HG03108 (cell line): ENCODE results near the gene MFRP.

Experiments used
- ATAC-seq: cut with Tn5 transposase; IDR thresholded peaks from one replicate; pipeline ENCODE4 v1.9.1; 2021; ENCODE audit warnings: moderate library complexity; ENCODE audit not compliant: unreplicated experiment

Gene MFRP

DNA sequence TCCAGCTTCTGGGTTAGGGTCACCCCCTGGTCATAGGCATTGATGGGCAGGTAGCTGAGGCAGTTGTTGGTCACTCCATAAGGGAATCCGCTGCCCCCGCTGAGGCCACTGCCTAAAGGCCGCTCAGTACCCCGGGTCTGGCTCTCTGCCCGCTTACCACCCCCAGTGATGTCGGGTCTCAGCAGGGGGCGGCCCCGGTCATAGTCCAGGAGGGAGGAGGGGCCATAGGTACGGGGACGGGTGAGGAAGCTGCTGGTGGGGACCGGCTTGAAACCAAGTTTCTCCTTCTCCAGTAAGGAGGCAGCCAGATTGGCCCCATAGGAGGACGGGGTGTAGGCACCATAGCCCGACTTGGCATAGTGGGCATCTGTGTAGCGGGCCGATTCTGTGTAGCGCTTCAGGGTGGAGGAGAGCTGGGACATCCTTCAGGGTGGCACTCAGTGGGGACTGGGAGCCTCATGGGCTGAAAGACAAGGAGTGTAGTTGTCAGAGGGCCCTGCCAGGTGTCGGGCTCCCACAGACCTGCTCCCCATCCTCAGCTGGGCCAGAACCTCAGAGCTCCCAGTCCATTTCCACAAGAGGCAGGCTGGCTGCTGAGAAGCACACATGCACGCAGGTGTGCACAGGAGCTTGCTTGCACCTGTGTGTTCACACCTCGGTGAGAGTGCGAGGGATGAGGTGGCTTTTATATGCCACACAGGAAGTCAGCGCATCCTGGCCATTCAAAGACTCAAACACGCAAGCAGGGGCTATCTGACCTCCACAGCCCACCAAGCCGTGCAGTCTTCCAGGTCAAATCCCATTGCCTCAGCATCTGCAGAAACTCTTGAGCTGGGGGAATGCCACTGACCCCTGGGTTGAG, 26.8 kb upstream of the MFRP start:
- no peak for ATAC-seq

DNA sequence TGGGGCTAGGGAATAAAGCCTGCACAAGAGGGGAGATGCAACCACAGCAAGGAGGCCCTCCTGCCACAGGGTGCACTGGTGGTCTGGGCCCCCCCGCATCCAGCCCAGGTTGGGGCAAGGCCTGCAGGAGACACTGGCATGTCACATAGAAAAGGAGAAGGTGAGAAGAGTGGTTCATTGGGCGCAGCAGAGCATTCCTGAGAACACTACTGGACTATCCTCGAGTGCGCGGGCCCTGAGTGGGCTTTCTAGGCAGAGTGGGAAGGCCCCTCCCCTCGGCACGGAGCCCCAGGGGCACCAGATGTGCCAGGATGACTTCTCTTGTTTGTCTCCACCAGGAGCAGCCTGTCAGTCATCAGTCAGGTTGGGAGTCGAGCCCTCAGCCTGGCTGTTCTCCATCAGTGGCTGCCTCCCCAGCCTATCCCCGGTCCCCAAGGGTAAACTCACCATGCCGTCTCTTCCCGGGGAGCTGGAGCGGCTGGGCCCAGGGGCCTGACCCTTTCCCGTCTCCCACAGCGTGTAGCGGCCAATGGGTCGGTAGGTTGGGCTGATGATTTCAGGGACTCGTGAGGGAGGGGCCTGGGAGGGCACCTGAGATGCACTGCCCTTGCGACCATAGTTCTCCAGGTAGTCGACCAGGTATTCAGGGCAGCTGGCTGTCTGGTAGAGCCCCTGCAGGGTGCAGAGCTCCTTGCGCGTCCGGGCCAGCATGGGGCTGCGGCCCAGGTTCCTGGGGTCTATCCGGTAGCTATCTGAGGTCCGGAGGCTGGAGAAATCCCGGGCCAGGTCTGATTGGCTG, 26.0 kb upstream of the MFRP start:
- no peak for ATAC-seq

DNA sequence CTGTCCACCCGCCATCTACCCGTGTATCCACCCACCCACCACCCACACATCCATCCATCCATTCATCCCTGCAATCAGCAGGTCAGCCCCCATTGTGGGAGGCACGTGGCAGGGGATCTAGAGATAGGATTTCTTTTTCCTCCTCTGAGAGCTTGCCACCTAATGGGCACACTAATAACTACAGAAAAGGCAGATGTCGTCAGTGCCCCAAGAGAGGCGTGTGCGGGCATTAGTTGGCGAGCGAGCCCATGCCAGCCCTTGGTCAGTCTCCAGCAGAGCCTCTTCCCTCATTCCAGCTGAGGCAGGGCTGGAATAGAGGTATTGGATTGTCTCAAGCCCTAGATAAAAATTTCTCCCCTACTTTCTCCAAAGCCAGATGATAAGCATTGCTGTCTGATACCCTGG, 25.3 kb upstream of the MFRP start:
- no peak for ATAC-seq

DNA sequence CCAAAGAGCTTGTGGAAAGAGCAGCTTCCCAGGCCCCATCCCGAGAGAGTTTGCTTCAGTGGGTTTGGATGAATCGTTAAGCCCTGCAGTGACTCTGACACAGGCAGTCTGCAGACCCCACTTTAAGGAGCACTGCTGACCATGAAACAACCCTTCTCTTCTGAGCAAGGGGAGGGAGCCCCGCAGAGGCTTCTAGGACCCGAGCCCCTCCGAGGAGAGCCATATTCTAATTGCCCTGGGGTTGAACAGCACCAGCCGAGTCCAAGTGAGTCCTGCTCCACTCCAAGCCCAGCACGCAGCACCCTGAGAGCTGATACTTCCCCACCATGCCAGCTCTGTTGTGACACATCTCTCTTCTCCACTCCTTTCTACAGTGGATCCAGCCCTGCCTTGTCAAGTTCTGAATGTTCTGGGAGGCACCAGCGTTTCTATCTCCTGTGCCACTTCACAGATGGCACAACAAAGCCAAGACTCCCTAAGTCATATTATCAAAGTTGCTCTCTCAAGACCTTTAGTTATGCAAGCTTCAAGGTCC, 24.6 kb upstream of the MFRP start:
- ATAC-seq: no peak

DNA sequence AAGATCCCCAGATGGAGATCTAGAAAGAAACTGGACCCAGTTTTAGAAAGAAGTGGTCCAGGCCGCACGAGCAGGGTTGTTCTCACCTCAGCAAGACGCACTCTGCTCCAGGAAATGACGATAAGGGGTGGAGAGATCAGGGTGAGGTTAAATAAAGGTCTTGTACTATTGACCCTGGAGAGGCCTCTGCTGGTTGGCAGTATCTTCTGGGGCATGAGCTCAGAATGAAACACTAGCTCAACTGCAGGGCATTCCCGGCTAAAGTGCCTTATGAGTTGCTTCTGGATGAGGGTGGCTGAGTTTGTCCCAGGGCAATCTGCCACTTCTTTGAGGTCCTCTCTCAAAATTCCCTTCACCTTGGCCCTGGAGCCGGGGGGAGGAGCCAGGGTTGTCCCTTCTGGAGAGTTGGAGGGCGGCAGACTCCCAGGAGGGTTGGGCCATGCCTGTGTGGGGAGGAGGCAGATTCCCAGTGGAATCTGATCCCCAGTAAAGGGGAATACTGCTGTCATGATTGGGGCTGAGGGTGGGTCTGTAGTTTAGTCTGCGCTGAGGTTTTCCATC, 24.1 kb upstream of the MFRP start:
- no peak for ATAC-seq

DNA sequence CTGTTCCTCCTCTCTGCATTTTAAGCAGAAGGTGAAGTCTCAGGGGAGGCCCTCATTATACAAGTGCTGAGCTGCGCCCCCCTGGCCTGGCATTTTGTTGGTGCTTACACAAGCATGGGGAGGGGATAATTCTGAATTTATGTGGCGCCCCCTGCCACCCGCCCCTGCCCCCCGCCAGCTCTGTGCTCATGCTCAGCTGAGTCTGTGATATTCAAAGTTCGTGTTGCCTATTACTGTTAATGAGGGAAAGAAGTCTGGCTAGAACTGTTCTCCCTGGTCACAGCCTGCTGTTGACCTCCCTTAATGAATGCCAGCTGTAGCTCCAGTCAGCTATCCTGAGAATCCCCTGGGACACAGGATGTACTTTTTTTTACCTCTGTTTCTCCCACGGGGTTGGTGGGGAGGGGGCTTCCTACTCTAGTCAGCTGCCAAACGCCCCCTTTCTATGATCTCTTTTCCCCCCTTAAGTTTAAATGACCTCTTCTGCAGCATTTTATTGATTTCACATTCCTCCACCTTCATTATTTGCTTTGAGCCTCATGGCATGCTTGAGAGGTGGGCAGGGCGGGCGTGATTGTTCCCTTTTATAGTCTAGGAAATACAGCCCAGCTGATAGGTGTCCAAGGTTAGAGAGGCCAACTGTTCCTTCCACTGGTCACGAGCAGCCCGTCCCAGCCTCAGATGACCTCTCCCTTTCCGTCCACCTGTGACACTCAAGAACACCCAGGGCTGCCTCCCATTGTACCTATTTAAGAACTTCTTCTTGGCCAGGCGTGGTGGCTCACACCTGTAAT, 22.8 kb upstream of the MFRP start:
- no peak for ATAC-seq

DNA sequence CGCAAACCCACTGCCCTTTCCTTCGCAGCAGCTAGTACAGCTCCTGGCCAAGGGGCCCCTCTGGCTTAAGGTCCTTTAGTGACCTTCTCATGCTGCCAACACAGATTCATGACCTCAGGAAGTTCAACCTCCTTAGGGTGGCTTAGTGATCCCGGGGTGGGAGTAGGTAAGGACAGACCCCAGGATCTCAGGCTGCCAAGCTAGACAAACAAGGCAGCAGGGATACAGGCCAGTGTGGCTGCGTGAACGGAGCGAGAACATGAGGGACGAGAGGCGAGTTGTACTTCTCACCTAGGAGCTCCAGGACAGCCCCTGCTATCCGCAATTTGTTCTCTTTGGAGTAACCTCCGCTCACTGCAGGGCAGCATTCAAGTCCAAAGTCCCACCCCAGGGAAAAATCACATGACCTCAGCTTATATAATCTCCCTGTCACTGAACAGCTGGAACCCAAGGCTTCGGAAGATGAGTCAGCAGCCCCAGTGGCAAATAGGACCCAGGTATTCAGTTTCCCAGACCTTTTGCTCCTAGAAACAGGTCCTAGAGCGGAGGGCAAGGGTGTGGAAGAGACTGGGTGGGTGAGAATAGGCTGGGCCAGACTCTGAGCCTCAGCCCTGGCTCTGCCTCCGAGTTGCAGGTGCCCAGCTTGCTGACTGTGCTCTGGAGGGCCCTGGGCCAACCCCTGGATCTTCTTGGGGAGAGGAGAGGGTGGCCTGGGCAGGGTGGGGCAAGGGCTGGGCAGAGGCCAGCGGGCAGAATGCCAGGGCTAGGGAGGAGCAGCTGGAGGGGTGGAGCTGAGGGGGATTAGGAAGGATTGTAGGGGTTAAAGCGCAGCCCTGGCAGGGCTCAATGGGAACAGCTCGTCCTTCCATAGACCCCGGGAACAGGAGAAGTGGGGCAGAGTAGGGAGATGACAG, 21.9 kb upstream of the MFRP start:
- no peak for ATAC-seq

DNA sequence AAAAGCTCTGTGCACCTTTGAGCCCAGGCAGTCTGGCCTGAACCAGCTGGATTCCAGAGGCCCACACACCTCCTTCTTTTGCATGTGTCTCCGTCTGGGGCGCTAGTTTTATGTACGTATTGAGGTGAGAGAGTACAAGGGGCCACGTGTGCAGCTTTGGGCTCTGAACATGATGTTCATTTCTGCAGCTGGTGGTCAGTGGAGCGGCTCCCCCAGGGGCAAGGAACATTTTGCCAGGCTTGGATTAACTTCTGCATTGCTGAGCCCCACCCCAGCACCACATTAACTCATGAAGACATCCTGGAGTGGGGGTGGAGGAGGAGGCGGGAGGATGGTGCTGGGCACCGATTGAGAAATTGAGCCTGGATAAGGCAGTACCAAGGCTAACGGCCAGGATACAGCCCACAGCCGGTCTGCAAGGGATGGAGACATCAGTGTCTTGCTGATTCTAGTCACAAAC, 21.2 kb upstream of the MFRP start:
- no peak for ATAC-seq

DNA sequence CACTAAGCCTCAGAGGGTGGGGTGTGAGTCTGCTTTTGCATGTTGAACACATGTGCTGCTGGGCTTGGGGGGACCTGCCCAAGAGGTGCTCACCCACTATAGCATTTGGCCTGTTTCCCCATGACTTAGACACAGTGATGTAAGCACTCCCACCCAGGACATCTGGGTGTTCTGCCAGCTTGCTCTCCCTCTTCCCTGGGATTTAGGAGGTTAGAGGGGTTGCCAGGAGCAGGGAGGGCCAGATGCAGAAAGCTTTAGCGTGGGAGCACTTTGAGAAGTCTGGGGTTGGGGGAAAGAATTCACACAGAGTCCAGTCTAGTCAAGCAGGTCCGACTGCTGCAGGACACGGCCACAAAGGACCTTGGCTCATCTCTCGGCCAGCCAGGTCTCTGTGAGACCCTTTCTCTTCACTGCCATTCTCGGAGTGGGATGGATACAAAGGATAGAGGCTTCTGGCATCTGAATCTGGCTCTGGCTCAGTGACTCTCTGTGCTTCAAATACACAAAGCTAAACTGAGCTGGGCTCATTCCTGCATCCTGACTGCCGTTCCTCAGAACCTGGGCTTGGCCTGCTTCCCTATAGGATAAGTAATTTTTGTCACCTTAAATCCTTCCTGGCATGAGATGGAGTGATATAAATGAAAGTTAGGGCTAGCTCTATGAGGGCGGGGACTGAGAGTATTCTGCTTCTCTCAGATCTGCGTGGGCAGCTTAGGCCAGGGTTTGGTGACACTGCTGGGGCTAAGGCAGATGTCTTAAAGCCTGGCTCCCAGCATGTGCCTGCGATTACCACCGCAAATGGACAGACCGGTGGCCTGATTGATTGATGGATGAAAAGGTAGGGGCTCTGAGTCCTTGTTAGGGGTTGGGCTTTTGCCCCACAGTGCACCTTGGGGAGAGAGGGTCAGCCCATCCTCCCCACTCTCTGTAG, 20.4 kb upstream of the MFRP start:
- ATAC-seq: no peak

DNA sequence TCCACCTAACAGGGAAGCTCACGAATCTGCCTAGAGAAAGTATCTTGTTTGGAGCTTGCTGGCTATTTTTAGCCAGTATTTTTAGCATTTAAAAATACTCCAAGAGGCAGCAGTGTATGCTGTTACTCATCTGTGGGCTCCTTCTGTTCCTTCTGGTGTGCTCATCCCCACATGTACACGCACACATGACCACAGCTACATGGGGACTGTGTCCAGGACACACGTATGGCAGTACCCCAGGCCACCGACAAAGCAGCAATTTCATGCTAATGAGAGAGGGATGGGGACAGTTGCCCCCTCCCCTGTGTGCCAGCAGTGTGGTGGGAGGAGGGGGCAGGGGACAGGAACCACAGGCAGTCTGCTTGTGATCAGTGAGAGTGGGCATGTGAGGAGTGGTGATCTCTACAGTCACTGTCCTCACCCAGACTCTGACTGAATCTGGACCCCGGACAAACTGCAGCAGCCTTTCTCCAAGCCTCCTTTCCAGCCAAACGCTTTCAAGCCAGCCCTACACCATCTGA, 18.6 kb upstream of the MFRP start:
- ATAC-seq: no peak

DNA sequence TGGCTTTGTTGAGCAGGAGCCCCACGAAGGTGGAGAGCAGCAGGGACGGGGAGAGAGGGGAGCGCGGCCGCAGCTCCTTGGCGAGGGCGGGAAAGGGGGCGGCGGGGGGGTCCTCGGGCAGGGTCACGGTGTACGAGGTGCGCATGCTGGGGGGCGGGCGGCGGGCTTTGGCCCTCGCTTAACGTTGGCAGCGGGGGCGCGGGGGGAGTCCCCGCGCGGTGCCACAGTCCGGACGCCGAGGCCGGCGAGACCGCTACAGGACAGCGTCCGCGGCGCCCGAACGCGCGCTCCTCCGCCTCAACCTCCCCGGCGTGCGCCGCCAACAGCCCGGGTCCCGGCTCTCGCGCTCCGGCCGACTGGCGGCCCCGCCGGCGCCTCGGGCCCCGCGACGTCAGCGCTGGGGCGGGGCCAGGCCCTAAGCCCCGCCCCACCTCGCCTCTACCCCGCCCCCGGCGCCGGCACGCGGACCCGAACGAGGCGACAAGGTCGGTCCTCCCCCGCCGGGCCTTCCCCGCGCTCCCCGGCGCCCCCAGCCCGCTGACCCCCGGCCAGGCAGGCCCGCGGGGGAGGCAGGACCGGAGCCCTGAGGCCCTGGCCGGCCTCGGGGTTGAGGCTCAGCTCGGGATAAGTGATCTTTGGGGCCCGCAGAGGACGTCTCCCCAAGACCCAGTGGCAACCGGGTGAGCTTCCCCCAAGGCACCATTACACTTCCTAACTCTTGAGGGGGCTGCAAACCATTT, 17.5 kb upstream of the MFRP start:
- no peak for ATAC-seq

DNA sequence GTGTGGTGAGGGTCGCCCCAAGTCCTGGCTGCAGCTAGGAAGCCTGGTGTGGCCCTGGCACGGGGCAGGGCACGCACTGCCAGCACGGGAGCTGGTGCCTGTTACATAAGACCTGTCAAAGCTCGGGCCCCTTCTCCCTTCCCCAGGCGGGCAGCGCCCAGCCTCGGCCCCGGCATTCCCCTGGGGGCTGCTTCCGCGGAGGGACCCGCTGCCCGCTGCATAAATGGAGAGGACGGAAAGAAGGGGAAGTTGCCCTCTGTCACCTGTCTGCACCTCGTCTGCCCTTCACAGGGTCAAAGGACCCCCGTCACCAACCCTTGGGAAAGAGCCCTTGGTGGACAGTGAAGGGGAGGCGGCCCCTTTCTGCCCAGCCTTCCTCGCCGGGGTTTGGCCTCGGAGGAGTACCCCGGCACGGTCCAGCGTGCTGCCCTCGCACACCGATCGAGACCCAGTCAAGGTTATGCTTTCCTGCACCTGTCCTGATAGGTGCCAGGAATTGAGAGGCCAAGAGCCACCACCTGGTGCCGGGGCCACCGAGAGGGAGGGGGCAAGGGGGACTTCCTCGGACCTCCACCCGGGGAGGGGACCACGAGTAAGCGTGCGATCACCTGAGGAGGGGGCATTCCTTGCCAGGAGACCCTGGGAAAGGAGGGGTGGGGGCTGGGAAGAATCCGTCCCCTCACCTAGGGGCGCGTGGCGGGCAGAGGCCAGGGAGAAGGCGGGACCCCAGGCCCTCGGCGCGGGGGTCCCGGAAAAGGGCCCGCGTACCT, 16.8 kb upstream of the MFRP start:
- no peak for ATAC-seq

DNA sequence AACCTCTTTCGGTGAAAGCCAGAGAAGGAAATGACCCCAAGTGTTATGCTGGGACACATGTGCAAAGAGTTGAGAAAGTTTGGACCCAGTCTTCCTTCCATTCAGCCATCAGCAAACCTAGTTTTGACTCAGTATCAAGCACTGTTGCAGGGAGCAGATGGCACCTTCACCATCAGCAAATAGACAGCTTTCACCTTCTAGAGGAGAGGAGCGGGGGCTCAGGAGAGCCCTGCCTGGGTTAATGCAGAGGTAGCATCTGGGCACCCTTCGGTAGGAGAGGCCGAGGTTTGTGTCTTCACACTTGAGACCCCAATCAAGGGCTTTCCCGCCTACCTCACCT, 16.2 kb upstream of the MFRP start:
- no peak for ATAC-seq

DNA sequence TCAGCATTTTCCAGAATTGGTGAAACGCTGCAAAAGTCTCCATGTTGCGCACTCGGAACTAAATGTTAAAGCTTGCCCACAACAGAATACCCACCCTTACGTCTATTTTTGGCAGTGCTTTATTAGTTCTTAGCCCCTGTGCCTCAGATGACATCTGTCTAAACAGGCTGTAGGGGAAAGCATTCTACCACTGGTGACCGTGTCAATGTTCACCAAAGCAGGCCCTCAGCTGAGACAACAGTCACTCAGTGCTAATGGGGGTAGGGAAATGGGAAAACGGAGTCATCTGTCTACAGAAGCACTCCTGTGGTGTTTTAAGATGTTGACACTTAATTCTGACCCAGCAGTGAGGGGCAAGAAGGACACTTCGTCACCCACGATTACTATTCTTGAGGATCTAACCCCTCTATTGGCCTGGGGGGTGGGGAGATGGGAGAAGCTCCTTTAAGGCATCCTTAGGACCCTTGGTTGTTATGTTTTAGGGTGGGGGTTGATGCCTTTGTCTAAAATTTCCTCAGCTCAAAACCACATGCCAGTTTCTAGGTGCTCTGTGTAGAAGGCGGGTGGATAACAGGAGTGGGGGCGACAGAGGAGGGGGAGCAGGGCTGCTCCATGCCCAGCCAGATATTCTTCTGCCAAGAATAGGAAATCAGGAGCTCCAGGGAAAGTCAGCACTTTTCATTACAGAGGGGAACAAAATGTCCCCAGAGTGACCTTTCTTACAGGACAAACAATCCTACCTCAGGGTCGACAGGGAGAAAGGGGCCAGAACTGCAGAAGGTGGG, 15.6 kb upstream of the MFRP start:
- no peak for ATAC-seq

DNA sequence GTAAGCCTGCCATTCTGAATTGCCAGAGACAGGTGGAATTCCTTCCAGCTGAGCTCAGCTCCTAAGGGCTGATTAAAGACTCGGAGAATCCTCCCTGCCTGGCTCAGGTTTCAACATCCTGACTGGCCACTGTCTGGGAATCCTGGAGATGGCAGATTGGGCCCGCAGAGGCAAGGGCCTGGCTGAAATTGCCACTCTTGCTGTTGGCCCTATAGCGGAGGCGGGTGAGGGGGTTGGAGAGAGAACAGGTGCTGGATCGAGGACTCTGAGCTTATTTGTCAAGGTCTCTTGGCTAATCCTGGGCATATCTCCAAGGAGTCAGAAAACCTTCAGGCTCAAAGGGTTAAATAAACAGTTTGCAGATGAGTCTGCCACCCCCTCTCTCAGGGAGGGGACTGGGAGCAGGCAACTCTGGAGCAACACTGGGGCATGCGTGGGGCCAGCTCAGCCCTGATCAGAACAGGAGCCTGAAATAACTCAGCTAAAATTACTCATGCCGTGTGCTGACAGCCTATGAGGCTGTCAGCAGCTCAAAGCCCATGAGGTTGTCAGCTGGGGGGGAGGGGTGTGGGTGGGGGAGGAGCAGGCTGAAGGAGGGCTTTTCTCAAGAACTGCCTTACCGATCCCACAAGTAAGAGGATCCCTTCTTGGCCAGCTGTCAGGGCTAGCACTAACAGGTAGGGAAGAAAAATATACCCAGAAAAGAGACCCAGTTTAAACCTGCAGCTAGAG, 14.7 kb upstream of the MFRP start:
- ATAC-seq: no peak
